ENCODE results near the gene OCLN.
"Not testable (repeated sequence)": the region's sequence is repeated elsewhere in the genome, so short reads cannot be mapped to it uniquely, and the experiment has no call there.

The OCLN gene

GRCh38 chr5:69492391-69492922, at the start of gene OCLN:
OCLN (plus strand) TSS chr5:69492790; CDS start chr5:69504245, 11,455 bp downstream.
- Mint-ChIP-seq H3K4me3 (peak within 1 kb of the TSS; percentile 74), H3K9me3 (no peaks in the 10 kb centered on the region), H3K27ac (no peak within 1 kb of the TSS), H3K36me3 (ENCODE audit: low read depth) (no peaks in the 10 kb centered on the region), H3K27me3 (peaks cover 66% of the 10 kb centered on the region), H3K4me1 (ENCODE audit: low read depth) (no peaks in the 10 kb centered on the region)

GRCh38 chr5:69444127-69444754, 48.3 kb upstream of the OCLN start:
- Mint-ChIP-seq H3K27ac (no peak overlapping the region), H3K4me1 (ENCODE audit: low read depth) (no peaks in the 10 kb centered on the region), H3K9me3 (no peaks in the 10 kb centered on the region), H3K4me3 (no peak overlapping the region), H3K27me3 (no peaks in the 10 kb centered on the region), H3K36me3 (ENCODE audit: low read depth) (no peaks in the 10 kb centered on the region)

- peaks cover 3% of the 10 kb centered on the region for H3K27me3 Mint-ChIP-seq
- no peaks in the 10 kb centered on the region for H3K36me3 Mint-ChIP-seq (ENCODE audit: low read depth)
- H3K9me3 Mint-ChIP-seq, result no peaks in the 10 kb centered on the region
Measured at GRCh38 chr5:69449511-69449910, 43.1 kb upstream of the OCLN start.

GRCh38 chr5:69450116-69450515, 42.5 kb upstream of the OCLN start:
- no peaks in the 10 kb centered on the region for H3K4me1 Mint-ChIP-seq (ENCODE audit: low read depth)
- H3K36me3 Mint-ChIP-seq (ENCODE audit: low read depth), result no peaks in the 10 kb centered on the region
- peaks cover 7% of the 10 kb centered on the region for H3K27me3 Mint-ChIP-seq
- H3K9me3 Mint-ChIP-seq, result no peaks in the 10 kb centered on the region
- no peak overlapping the region for H3K4me3 Mint-ChIP-seq
- no peak overlapping the region for H3K27ac Mint-ChIP-seq

More at GRCh38 chr5:69449511-69449910, 43.1 kb upstream of the OCLN start:
- H3K27ac Mint-ChIP-seq, result no peak overlapping the region
- H3K4me3 Mint-ChIP-seq, result no peak overlapping the region
- H3K4me1 Mint-ChIP-seq (ENCODE audit: low read depth), result no peaks in the 10 kb centered on the region

- H3K36me3 Mint-ChIP-seq (ENCODE audit: low read depth); H3K27ac Mint-ChIP-seq; H3K27me3 Mint-ChIP-seq; H3K4me3 Mint-ChIP-seq; H3K4me1 Mint-ChIP-seq (ENCODE audit: low read depth); H3K9me3 Mint-ChIP-seq: not testable (repeated sequence)
Measured at GRCh38 chr5:69450527-69450926, 42.1 kb upstream of the OCLN start.

DNA sequence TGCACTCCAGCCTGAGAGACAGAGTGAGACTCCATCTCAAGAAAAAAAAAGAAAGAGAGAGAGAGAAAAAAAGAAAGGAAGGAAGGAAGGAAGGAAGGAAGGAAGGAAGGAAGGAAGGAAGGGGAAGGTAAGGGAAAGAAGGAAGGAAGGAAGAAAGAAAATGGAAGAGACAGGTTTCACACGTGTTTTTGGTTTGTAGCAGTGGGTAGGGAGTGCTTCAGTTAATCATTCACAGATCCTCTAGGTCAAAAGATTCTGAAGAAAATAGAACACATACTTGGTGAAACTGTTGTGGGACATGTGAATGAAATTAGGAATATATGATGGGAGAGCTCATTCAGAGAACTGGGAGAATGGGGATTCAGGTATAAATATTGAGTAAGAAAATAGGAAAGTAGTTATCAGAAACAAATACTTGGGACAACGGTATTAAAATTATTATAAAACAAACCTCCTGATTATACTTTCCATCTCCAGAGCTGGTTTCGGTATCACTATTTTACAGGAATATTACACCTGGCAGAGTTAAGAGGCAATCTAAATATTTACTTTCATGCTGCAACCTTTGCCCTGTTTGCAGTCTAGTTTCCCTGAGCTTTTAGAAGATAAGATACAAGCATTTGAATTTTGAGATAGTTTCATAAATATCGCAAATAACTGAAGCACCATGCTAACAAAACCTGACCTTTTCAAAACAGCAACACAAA, 40.5 kb upstream of the OCLN start:
- Mint-ChIP-seq H3K9me3 (no peaks in the 10 kb centered on the region), H3K27ac (no peak overlapping the region), H3K4me3 (no peak overlapping the region), H3K4me1 (ENCODE audit: low read depth) (no peaks in the 10 kb centered on the region), H3K27me3 (peaks cover 7% of the 10 kb centered on the region), H3K36me3 (ENCODE audit: low read depth) (no peaks in the 10 kb centered on the region)

DNA sequence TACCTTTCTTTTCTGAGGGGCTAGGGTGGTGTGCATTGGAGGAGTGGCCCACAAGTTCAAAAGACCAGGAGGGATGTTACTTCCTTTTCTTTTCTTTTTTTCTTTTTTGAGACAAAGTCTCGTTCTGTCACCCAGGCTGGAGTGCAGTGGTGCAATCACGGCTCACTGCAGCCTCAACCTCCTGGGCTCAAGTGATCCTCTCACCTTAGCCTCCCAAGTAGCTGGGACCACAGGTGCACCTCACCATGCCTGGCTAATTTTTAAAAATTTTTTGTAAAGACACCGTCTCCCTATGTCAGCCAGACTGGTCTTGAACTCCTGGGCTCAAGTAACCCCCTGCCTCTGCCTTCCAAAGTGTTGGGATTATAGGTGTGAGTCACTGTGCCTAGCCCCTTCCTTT, 39.1 kb upstream of the OCLN start:
- H3K27ac Mint-ChIP-seq; H3K4me3 Mint-ChIP-seq; H3K9me3 Mint-ChIP-seq; H3K36me3 Mint-ChIP-seq (ENCODE audit: low read depth); H3K27me3 Mint-ChIP-seq; H3K4me1 Mint-ChIP-seq (ENCODE audit: low read depth): not testable (repeated sequence)

DNA sequence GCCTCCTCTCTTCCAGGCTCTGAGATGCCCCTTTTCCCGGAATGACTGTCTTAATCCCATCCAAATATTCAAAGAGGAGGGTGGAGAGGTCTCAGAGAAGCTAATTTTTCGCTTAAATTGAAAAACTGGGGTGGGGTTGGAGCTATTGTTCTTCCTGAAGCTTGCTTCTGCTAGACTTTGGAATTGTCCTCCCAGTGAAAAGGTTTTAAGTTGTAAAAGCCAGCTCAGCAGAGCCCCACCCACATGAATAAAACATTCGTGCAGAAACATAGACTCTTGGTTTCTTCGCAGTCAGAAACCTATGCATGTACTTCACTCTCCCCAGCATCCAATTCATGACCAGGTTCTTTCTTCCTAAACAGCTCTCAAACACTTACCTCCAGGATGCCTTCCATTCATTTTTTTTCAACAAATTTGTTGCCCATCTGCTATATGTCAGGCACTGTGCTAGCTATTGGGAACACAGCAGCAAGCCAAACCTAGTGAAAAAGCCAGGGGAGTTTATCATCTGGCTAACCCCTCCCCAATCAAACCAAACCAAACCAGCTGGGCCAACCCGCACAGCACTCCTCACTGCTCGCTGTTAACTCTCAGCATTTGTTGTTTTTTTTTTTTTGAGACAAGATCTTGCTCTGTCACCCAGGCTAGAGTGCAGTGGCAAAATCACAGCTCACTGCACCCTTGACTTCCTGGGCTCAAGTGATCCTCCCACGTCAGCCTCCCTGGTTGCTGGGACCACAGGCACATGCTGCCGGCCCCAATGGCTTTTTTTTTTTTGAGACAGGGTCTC, 37.9 kb upstream of the OCLN start:
- Mint-ChIP-seq H3K9me3 (no peaks in the 10 kb centered on the region), H3K27me3 (peaks cover 7% of the 10 kb centered on the region), H3K36me3 (ENCODE audit: low read depth) (no peaks in the 10 kb centered on the region), H3K27ac (no peak overlapping the region), H3K4me1 (ENCODE audit: low read depth) (no peaks in the 10 kb centered on the region), H3K4me3 (no peak overlapping the region)

DNA sequence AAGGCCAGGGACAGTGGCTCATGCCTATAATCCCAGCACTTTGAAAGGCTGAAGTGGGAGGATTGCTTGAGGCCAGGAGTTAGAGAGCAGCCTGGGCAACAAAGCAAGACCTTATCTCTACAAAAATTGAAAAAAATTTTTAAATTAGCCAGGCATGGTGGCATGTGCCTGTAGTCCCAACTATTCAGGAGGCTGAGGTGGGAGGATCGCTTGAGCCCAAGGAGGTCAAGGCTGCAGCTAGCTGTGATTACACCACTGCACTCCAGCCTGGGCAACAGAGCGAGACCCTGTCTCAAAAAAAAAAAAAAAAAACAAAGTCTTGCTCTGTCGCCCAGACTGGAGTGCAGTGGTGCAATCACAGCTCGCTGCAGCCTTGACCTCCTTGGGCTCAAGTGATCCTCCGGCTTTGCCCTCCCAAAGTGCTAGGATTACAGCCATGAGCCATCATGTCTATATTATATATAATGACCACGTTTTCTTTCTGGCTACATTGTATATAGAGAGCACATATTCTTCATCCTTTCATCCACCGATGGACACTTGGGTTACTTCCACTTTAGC, 37.1 kb upstream of the OCLN start:
- H3K4me3 Mint-ChIP-seq; H3K27ac Mint-ChIP-seq; H3K4me1 Mint-ChIP-seq (ENCODE audit: low read depth); H3K9me3 Mint-ChIP-seq; H3K36me3 Mint-ChIP-seq (ENCODE audit: low read depth); H3K27me3 Mint-ChIP-seq: not testable (repeated sequence)

- H3K4me3 Mint-ChIP-seq, result no peak overlapping the region
- no peaks in the 10 kb centered on the region for H3K9me3 Mint-ChIP-seq
- H3K27me3 Mint-ChIP-seq, result no peaks in the 10 kb centered on the region
- no peaks in the 10 kb centered on the region for H3K36me3 Mint-ChIP-seq (ENCODE audit: low read depth)
- no peaks in the 10 kb centered on the region for H3K4me1 Mint-ChIP-seq (ENCODE audit: low read depth)
- H3K27ac Mint-ChIP-seq, result no peak overlapping the region
Measured at GRCh38 chr5:69462170-69462569, 30.4 kb upstream of the OCLN start.

DNA sequence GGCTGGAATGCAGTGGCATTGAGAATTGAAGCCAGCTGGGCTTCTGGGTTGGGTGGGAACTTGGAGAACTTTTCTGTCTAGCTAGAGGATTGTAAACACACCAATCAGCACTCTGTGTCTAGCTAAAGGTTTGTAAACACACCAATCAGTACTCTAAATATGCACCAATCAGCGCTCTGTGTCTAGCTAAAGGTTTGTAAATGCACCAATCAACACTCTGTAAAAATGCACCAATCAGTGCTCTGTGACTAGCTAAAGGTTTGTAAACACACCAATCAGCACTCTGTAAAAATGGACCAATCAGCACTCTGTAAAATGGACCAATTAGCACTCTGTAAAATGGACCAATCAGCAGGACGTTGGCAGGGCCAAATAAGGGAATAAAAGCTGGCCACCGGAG, 26.2 kb upstream of the OCLN start:
- H3K27ac Mint-ChIP-seq; H3K36me3 Mint-ChIP-seq (ENCODE audit: low read depth); H3K27me3 Mint-ChIP-seq; H3K9me3 Mint-ChIP-seq; H3K4me3 Mint-ChIP-seq; H3K4me1 Mint-ChIP-seq (ENCODE audit: low read depth): not testable (repeated sequence)

DNA sequence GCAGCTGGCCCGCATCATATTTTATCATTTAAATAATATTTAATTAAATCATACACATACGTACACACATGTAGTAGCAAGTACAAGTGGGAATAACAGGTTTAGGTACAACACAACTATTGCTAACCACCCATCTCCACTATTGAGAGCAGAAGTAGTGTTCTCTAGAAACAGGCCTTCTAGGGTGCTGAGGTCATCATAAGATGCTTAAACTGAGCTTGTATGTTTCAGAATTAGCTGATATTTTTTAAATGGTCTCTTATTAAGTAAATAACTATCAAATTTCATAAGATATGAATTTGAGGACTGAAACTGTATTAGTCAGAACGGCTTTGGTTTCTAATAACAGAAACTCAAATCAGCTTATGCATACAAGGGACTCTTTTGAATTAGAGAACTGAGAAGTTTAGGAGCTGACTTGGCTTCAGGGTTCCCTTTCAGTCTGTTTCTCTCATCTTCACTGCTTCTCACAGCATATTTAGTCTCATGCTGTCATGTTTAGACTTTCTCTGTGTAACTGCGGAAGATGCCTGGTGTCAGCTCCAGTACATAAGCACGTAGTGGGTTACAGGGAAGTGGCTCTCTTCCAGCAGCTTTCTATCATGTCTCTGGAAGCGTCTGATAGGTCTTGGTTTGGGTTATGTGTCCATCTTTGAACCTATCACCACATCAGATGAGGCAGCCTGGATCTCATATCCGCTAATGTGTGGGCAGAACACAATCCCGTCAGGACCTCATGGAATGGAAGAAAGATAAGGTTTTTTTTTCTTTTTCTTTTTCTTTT, 25.0 kb upstream of the OCLN start:
- Mint-ChIP-seq H3K27ac (no peak overlapping the region), H3K36me3 (ENCODE audit: low read depth) (no peaks in the 10 kb centered on the region), H3K4me1 (ENCODE audit: low read depth) (no peaks in the 10 kb centered on the region), H3K4me3 (no peak overlapping the region), H3K27me3 (no peaks in the 10 kb centered on the region), H3K9me3 (peaks cover 6% of the 10 kb centered on the region)

- no peak overlapping the region for H3K27ac Mint-ChIP-seq
- H3K27me3 Mint-ChIP-seq, result no peaks in the 10 kb centered on the region
- H3K9me3 Mint-ChIP-seq, result peaks cover 6% of the 10 kb centered on the region
- no peak overlapping the region for H3K4me3 Mint-ChIP-seq
- H3K4me1 Mint-ChIP-seq (ENCODE audit: low read depth), result no peaks in the 10 kb centered on the region
- no peaks in the 10 kb centered on the region for H3K36me3 Mint-ChIP-seq (ENCODE audit: low read depth)
Measured at GRCh38 chr5:69468631-69469030, 24.0 kb upstream of the OCLN start.

DNA sequence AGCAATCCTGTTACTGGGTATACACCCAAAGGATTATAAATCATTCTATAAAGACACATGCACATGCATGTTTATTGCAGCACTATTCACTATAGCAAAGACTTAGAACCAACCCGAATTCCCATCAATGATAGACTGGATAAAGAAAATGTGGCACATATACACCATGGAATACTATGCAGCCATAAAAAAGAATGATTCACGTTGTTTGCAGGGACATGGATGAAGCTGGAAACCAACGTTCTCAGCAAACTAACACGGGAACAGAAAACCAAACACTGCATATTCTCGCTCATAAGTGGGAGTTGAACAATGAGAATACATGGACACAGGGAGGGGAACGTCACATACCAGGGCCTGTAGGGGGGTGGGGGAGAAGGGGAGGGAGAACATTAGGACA, 21.1 kb upstream of the OCLN start:
- H3K27me3 Mint-ChIP-seq; H3K27ac Mint-ChIP-seq; H3K4me3 Mint-ChIP-seq; H3K9me3 Mint-ChIP-seq; H3K36me3 Mint-ChIP-seq (ENCODE audit: low read depth); H3K4me1 Mint-ChIP-seq (ENCODE audit: low read depth): not testable (repeated sequence)

All from stimulated activated naive CD8-positive, alpha-beta T cell treated with anti-CD3 and anti-CD28 coated beads, Interleukin-15, Interleukin-2, amounts not matched to agents 100 ng/mL and 50 ng/mL, for 24 hours (primary cell).